Measurements from ENCODE around the gene MOSPD2. TPM values are rescaled to one million over a fixed set of nuclear protein-coding genes. Genes with fewer than 3 reads are reported as not detected.

The MOSPD2 gene
- total and polyA plus RNA-seq, 2 of the 8 experiments (the other 6 are each of a cell fraction or from before 2014, with no cell fraction given) = 4.5 to 12.1 TPM

- Histone ChIP-seq H2AFZ (ENCODE audit: low read length) (no peak overlapping the region), H4K5ac (ENCODE audit: insufficient read length, low read depth, low read length) (no peak overlapping the region), H3K4me1 (replicated peaks in 1 of 4; ENCODE audit: control insufficient read depth in 3 of 4, insufficient read depth in 4 of 4, low read length in 3 of 4) (no peaks in the 10 kb centered on the region), H4K8ac (ENCODE audit: extremely low read depth, insufficient read depth, low read length) (no peak overlapping the region), H3K14ac (ENCODE audit: insufficient read length) (no peak overlapping the region), H2BK120ac (replicated peaks; ENCODE audit: low read depth, low read length) (no peak overlapping the region), H4K91ac (replicated peaks; ENCODE audit: insufficient read length, low read length) (no peak overlapping the region), H3K27me3 (replicated peaks in 1 of 4; ENCODE audit: control insufficient read depth in 3 of 4, extremely low read depth in 1 of 4, insufficient read depth in 3 of 4, low read length in 3 of 4) (no peaks in the 10 kb centered on the region), H3K23ac (ENCODE audit: insufficient read length) (no peak overlapping the region), H3K9ac (replicated peaks in 1 of 4; ENCODE audit: extremely low read depth in 1 of 4, low read depth in 3 of 4, low read length in 3 of 4) (no peak overlapping the region), H2AK5ac (ENCODE audit: low read depth, low read length) (no peak overlapping the region), H3K36me3 (ENCODE audit: control insufficient read depth in 2 of 4, insufficient read depth in 4 of 4, low read length in 3 of 4) (peaks cover 0 to 38% (median 0%) of the 10 kb centered on the region in 4 experiments; a peak in 4 of 8 replicates), H3K56ac (replicated peaks; ENCODE audit: insufficient read length, low read depth, low read length) (no peak overlapping the region), H4K20me1 (replicated peaks in 1 of 2; ENCODE audit: control insufficient read depth in 1 of 2, insufficient read depth in 2 of 2, low read length in 2 of 2) (no peaks in the 10 kb centered on the region), H3K23me2 (ENCODE audit: low read depth, low read length) (no peaks in the 10 kb centered on the region), H3K9me3 (ENCODE audit: insufficient read depth in 2 of 2, low read depth in 1 of 2, low read length in 1 of 2) (no peaks in the 10 kb centered on the region), H3K27ac (ENCODE audit: low read depth, low read length) (no peak overlapping the region), H2BK12ac (ENCODE audit: low read depth, low read length) (no peak overlapping the region), H3K4ac (replicated peaks; ENCODE audit: insufficient read length, low read depth, low read length) (no peak overlapping the region), H3K4me3 (ENCODE audit: extremely low read depth in 1 of 4, insufficient read depth in 2 of 4, low read depth in 3 of 4, low read length in 4 of 4) (no peak overlapping the region), H2BK5ac (ENCODE audit: low read depth, low read length) (no peak overlapping the region), H3K18ac (ENCODE audit: extremely low read depth, low read length) (no peak overlapping the region), H2BK15ac (ENCODE audit: low read length) (no peak overlapping the region), H2BK20ac (ENCODE audit: low read length) (no peak overlapping the region), H3K79me1 (ENCODE audit: low read depth, low read length) (no peaks in the 10 kb centered on the region), H3K4me2 (ENCODE audit: insufficient read depth in 1 of 2, low read depth in 2 of 2, low read length in 2 of 2) (no peak overlapping the region), H3K79me2 (ENCODE audit: control insufficient read depth in 1 of 2, insufficient read depth in 2 of 2, low read length in 2 of 2) (no peaks in the 10 kb centered on the region)
- POLR2A ChIA-PET (ENCODE audit: partially characterized antibody) = no interaction called here
- FAIRE-seq = no peak
- WGBS, 2 experiments (ENCODE audit: extremely low coverage in 1 of 2, insufficient coverage in 1 of 2, insufficient read length in 1 of 2, insufficient replicate concordance in 2 of 2, low coverage in 1 of 2, low lambda C conversion rate in 2 of 2, missing lambda C conversion rate in 1 of 2) = 91% methylated on average over 3 of the region's 3 CpGs; no CpG with 5 or more reads in 1 of the 2 experiments
- no peak for TF ChIP-seq RFX5 (IDR thresholded peaks at IDR 0.05; ENCODE audit: borderline replicate concordance, low read depth, low read length)
- TF ChIP-seq, protein P1, sequence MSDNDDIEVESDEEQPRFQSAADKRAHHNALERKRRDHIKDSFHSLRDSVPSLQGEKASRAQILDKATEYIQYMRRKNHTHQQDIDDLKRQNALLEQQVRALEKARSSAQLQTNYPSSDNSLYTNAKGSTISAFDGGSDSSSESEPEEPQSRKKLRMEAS (IDR thresholded peaks at IDR 0.05) = no peak
- no peak for TF ChIP-seq TCF12 (IDR thresholded peaks at IDR 0.05; ENCODE audit: low read depth, low read length)
- CTCF ChIA-PET (ENCODE audit: partially characterized antibody) = interaction anchor here (0.6 kb wide), 1 partner anchor 51 kb away, joined by 4 read pairs; no protein-coding TSS in a partner anchor
- DNase-seq (ENCODE audit: low read depth in 1 of 2, low spot score in 2 of 2) = no peak
Observed at GRCh38 chrX:14915596-14915995, 42.4 kb downstream of the MOSPD2 start.

All from H1 (cell line).